ENCODE results near the gene NUAK2.

NUAK2 gene

GRCh38 chr1:205356440-205357139 is 35.0 kb upstream of the NUAK2 start, which contains the start of gene KLHDC8A:
KLHDC8A (minus strand) TSS chr1:205356922; CDS start chr1:205343604, 13,318 bp downstream.
- no peaks in the 10 kb centered on the region for H3K9me3 ChIP-seq (ENCODE audit: insufficient read depth, low read length)
- no peak within 1 kb of the TSS for H3K9ac ChIP-seq (ENCODE audit: low read length)
- H3K4me3 ChIP-seq (ENCODE audit: insufficient read depth, low read length, poor library complexity, severe bottlenecking) = no peak within 1 kb of the TSS
- no peaks in the 10 kb centered on the region for H3K36me3 ChIP-seq (ENCODE audit: low read length)
- H3K79me2 ChIP-seq (ENCODE audit: insufficient read depth, low read length) = no peaks in the 10 kb centered on the region
- no peaks in the 10 kb centered on the region for H3K27me3 ChIP-seq (ENCODE audit: low read length)
- H3K9me2 ChIP-seq (replicated peaks; ENCODE audit: insufficient read depth, low read length) = no peaks in the 10 kb centered on the region
- H3F3A ChIP-seq (ENCODE audit: insufficient read depth) = no peaks in the 10 kb centered on the region
- no peak for TF ChIP-seq CTCF (IDR thresholded peaks at IDR 0.05; ENCODE audit: insufficient read depth, low read length, poor library complexity, severe bottlenecking)
- no peak for TF ChIP-seq EZH2phosphoT487 (conservative IDR thresholded peaks at IDR 0.05; ENCODE audit: low read length)
- no peak within 1 kb of the TSS for H3K4me2 ChIP-seq (ENCODE audit: low read depth, low read length, poor library complexity, severe bottlenecking)
- no peak within 1 kb of the TSS for H3K27ac ChIP-seq (ENCODE audit: low read depth, low read length)
- H2AFZ ChIP-seq (ENCODE audit: low read depth, low read length, severe bottlenecking) = no peak within 1 kb of the TSS
- H4K20me1 ChIP-seq (ENCODE audit: low read depth, low read length) = no peaks in the 10 kb centered on the region

GRCh38 chr1:205355075-205355453 is 33.5 kb upstream of the NUAK2 start:
- no peaks in the 10 kb centered on the region for H3K27me3 ChIP-seq (ENCODE audit: low read length)
- no peak overlapping the region for H3K4me3 ChIP-seq (ENCODE audit: insufficient read depth, low read length, poor library complexity, severe bottlenecking)

GRCh38 chr1:205354259-205355074 is 32.9 kb upstream of the NUAK2 start:
- no peak overlapping the region for H2AFZ ChIP-seq (ENCODE audit: low read depth, low read length, severe bottlenecking)
- H3K79me2 ChIP-seq (ENCODE audit: insufficient read depth, low read length) = no peaks in the 10 kb centered on the region
- H3F3A ChIP-seq (ENCODE audit: insufficient read depth) = no peaks in the 10 kb centered on the region
- no peaks in the 10 kb centered on the region for H3K9me2 ChIP-seq (replicated peaks; ENCODE audit: insufficient read depth, low read length)
- H3K36me3 ChIP-seq (ENCODE audit: low read length) = no peaks in the 10 kb centered on the region
- no peak overlapping the region for H3K4me3 ChIP-seq (ENCODE audit: insufficient read depth, low read length, poor library complexity, severe bottlenecking)
- TF ChIP-seq EZH2phosphoT487 (conservative IDR thresholded peaks at IDR 0.05; ENCODE audit: low read length) (no peak), CTCF (IDR thresholded peaks at IDR 0.05; ENCODE audit: insufficient read depth, low read length, poor library complexity, severe bottlenecking) (peak; percentile 89)
- H3K4me2 ChIP-seq (ENCODE audit: low read depth, low read length, poor library complexity, severe bottlenecking) = no peak overlapping the region
- no peaks in the 10 kb centered on the region for H4K20me1 ChIP-seq (ENCODE audit: low read depth, low read length)
- no peaks in the 10 kb centered on the region for H3K9me3 ChIP-seq (ENCODE audit: insufficient read depth, low read length)
- no peaks in the 10 kb centered on the region for H3K27me3 ChIP-seq (ENCODE audit: low read length)
- no peak overlapping the region for H3K27ac ChIP-seq (ENCODE audit: low read depth, low read length)
- no peak overlapping the region for H3K9ac ChIP-seq (ENCODE audit: low read length)

More at GRCh38 chr1:205355075-205355453, 33.5 kb upstream of the NUAK2 start:
- H3K9me2 ChIP-seq (replicated peaks; ENCODE audit: insufficient read depth, low read length) = no peaks in the 10 kb centered on the region
- no peak overlapping the region for H3K4me2 ChIP-seq (ENCODE audit: low read depth, low read length, poor library complexity, severe bottlenecking)
- no peak overlapping the region for H2AFZ ChIP-seq (ENCODE audit: low read depth, low read length, severe bottlenecking)
- no peaks in the 10 kb centered on the region for H4K20me1 ChIP-seq (ENCODE audit: low read depth, low read length)
- no peaks in the 10 kb centered on the region for H3K9me3 ChIP-seq (ENCODE audit: insufficient read depth, low read length)
- H3K9ac ChIP-seq (ENCODE audit: low read length) = no peak overlapping the region
- TF ChIP-seq CTCF (IDR thresholded peaks at IDR 0.05; ENCODE audit: insufficient read depth, low read length, poor library complexity, severe bottlenecking) (no peak), EZH2phosphoT487 (conservative IDR thresholded peaks at IDR 0.05; ENCODE audit: low read length) (no peak)
- no peak overlapping the region for H3K27ac ChIP-seq (ENCODE audit: low read depth, low read length)
- H3K36me3 ChIP-seq (ENCODE audit: low read length) = no peaks in the 10 kb centered on the region
- H3K79me2 ChIP-seq (ENCODE audit: insufficient read depth, low read length) = no peaks in the 10 kb centered on the region
- H3F3A ChIP-seq (ENCODE audit: insufficient read depth) = no peaks in the 10 kb centered on the region

Measured in SU-DHL-6 (cell line).